Ureter (tissue), 1 donor: Measurements from ENCODE around the gene F12. TPM values are rescaled to one million over a fixed set of nuclear protein-coding genes. Genes with fewer than 3 reads are reported as not detected.
"Not testable (repeated sequence)": the region's sequence is repeated elsewhere in the genome, so short reads cannot be mapped to it uniquely, and the experiment has no call there.

Experiments used
- DNase-seq: peaks from one replicate; pipeline ENCODE4 v3.0.0-alpha.2; 2020; ENCODE audit warnings: low spot score
- total RNA-seq: library from RNA; stranded (reverse); gene quantifications from one replicate; pipeline ENCODE4 v1.2.4, GENCODE V29; 2023
- donor health status: DM: yes; HTN: yes; CAD: no.

The F12 gene
- total RNA-seq, 1 donor from 2014 or later: 1.3 TPM

DNA sequence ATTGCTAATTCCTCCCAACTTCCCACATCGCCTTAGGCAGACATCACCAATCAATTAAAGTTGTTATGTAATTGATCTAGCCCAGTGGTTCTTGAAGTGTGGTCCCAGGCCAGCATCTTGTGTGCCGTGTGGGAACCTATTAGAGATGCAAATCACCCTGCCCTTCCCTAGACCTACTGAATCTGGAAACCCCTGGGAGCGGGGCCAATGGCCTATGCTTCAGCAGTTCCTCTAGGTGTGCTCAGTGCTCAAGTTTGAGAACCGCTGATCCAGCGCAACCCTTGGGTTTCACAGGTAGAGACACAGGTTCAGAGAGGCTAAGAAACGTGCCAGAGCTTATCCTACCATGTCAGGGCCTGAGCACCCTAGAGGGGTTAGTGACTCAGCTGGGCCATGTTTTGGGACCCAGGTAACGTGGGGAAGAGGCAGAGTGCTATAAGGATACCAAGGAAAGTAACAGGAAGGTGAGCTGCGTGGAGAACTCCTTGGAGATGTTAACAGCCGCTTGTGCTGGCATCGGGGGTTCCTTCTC is 20.8 kb downstream of the F12 start:
- DNase-seq: no peak

DNA sequence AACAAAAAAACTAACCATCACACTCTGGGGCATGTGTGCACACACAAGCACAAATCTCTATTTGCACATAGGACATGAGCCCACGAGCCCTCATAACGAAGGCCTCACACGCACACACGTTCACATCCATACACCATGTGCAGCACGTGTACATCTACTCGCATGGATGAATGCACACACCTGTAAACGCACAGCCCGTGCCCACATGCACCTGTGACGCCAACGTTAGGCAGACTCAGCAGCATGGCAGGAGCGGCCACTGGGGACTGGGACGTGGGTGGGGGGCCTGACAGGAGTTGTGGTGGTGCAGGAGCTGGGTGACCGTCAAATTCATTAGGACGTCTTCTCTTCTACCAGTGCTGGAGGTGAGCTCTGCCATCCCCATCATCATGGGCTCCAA is 22.0 kb downstream of the F12 start:
- DNase-seq: no peak

DNA sequence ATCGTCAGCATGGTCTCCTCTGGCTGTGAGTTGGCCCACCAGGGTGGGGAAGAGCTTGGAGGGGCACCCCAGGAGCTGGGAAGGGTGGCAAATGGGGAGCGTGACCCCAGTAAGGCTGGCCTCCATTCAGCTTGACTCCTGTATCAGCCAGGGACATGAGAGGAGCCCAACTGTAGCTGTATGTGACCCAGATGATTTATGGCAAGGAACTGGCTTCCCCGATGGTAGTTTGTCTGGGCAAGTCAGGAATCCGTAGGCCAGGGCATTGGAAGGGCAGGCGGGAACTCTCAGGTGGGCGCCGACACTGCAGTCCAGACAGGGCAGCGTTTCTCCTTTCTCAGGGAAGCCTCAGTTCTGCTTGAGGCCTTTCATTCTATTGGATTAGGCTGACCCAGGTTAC is 22.8 kb downstream of the F12 start:
- DNase-seq: no peak

DNA sequence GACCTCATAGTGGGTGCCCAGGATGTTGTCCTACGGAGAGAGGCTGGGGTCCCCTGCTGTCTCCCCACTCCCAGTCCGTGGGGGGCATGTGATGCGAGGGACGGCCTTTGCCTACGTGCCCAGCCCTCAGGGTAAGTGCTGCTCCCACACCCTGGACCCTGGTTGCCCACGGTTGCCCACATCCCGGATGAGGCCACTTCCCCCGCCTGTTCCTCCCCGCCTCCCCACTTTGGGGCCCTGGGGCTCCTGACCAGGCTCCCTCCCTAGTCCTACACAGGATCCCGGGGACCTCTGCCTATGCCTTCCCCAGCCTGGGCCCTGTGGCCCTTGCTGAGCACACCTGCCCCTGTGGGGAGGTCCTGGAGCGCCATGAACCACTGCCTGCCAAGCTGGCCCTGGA is 23.6 kb downstream of the F12 start:
- DNase-seq: no peak

DNA sequence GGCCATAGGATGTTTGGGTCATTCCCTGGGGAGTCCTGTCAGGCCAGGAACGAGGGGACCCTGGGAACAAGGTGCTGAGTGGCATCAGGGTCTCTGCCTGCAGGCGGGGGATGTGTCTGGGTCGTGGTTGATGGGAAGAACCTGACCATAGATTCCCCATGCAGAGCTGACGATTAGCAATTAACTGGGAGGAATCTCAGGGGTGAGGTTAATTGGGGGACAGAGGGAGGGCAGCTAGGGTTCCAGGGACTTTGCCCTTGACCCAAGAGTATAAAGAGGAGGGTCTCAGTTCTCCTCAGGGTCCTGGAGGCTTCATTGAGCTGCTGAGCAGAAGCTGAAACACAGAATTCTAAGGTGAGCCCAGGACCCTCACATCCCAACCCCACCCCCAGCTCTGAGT is 25.2 kb downstream of the F12 start, which contains the start of gene SLC34A1:
TSS of gene SLC34A1 (plus strand) at position 301 of the 400 bp plus-strand sequence. CDS start 1,308 bp downstream, outside the sequence.
- DNase-seq: no peak

DNA sequence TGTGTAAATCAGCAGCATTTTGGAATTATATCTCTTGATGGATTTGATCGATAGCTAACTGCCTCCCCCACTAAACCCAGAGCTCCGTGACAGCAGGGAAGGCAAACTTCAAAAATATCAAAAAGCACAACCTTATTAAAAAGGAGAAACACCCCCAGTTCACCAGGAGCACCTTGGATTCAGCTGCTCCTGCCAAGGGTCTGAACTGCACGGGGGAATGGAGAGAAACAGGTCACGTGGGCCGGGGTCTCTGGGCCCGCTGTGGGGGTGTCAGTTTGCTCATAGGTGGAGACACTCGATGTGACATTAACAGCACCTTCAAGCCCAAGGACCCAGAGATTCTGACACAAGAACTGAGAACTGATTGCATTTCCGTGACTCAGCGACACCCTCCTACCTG is 26.2 kb downstream of the F12 start:
- DNase-seq: no peak

DNA sequence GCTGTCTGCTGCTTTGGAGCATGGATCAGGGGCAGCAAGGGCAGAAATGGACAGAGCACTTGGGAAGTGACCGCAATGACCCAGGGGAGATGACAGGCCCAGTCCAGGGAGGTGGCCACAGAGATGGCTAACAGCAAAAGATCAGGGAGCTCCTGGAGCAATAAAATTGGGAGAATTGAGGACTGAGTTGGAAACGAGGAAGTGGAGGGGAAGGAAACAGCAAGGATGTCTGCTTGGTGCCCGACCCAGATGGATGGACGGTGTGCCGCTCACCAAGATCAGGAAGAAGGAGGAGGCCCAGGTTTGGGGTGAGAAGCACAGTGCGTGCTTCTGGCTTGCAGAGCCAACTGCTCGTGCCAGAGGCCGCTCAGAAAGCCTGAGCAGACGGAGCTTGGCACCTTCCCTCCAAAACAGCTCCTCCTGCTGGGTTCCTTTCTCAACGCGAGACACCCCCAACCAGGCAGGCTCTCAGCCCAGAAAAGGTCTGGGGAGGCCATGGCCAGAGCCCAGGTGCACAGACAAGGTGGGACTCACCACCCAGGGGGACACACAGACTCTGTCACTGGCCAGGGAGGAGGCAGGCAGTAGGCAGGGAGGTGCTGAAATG is 26.8 kb downstream of the F12 start:
- DNase-seq: no peak

DNA sequence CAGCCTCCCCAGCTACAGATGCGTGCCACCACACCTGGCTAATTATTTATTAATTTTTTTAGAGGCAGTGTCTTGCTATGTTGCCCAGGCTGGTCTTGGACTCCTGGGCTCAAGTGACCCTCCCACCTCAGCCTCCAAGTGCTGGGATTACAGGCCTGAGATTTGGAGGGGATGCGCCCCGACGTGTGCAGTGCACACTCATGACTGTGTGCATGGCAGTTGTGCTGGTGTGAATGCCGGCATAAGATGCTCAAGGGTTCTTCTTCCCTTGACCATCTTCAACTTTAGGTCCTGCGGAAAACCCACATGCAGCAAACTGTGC is 28.6 kb downstream of the F12 start:
- no peak for DNase-seq

DNA sequence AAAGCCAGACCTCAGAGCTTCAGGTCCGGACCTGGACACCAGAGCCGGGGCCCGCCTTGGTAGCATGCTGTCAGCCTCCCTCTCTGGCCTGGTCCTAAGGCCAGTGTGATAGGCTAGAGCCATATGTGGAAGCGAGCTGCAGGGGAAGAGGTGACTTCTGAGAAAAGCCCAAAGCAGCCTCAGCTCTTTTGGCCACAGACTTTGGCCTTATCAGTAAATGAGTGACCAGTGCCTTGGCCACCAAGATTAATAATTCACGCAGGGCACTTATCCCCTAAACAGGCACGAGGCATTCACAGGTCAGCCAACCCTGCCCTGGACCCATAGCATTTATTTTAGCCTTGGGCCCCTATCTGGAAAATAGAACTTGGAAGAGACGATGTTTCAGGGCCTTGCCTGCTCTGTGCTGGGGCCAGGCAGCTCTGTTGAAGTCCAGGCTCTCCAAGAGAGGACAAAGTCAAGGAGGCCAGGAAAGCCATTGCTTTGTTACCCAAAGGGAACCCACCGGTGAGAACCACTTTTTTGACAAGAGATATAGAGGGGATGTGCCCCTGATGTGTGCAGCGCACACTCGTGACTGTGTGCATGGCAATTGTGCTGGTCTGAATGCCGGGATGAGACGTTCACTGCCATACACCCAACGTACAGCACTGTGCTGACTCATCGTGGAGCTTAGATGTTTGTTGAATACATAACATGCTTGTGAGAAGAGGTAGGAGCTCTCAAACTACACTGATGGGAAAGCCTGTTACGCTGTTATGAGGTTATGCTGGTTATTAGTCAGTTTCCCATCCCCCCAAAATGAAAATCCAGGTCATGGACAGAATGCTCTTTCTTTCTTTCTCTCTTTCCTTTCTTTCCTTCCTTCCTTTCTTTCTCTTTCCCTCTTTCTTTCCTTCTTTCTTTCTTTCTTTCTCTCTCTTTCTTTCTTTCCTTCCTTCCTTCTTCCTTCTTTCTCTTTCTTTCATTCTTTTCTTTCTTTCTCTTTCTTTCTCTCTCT is 30.2 kb downstream of the F12 start:
- no peak for DNase-seq

DNA sequence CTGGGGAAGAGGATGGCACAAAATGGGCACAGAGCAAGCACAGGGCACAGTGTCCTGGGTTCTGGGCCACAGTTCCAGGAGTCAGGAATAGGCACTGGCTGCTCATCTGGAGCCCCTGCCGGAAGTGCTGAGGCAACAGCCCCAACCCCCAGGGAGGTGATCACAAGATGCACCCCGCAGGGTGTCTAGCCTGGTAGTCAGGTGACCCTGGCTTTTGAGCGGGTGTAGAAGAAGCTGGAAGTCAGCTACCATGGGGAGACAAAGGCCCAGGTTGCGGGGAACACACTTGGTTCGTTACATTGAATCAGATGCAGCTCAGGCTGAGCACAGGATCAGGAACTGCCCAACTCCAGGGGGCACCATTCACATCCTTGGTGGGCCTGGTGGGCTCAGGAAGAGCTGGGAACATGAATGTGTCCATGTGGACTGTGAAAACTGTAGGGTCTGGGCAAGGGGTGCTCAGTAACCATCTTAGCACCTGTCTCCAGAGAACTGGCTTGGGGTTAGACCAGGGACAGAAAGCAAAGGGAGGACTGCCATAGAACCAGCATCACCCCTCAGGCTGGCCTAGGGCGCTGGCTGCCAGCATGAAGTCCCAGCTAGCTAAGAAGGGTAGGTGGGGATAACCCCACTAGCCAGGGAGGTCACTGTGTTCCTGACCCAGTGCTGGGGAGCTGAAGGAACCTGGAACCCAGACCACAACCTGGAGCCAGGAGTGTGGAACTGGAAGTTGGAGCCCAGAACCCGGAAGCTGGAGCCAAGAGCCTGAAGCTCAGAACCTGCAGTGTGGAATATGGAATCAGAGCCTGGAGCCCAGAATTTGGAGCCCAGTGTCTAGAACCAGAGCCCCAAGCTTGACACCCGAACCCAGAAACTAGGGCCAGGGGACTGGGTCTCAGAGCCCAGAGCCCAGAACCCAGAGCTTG is 31.2 kb downstream of the F12 start:
- DNase-seq: no peak

DNA sequence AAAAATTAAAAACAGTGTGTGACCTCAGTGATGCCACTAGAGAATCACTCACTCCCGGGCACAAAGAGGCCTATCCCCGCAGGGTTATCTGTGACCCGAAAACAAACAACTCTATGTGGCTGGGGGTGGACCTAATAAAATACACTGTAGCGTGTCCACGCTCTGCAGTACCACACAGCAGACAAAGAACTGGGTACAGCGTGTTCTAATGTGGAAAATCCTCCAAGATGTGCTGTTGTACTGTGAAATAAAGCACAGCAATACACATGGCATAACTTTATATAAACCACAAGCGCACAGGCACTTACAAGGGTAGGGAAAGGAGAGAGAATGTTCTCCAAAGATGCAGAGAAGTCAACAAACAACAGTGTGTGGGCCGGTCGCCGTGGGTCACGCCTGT is 33.3 kb downstream of the F12 start:
- no peak for DNase-seq

DNA sequence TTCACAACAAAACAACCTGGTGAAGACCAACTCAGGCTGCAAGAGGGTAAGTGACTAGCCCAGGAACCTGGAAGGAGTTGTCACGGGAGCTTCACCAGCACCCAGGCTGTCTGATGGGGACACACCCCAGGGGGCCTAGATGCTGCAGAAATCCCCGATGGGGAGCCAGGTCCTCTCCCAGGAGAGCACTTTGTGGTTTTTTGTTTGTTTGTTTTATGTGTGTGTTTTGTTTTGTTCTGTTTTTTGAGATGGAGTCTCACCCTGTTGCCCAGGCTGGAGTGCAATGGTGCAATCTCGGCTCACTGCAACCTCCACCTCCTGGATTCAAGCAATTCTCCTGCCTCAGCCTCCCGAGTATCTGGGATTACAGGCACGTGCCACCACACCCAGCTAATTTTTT is 33.8 kb downstream of the F12 start:
- DNase-seq: not testable (repeated sequence)

DNA sequence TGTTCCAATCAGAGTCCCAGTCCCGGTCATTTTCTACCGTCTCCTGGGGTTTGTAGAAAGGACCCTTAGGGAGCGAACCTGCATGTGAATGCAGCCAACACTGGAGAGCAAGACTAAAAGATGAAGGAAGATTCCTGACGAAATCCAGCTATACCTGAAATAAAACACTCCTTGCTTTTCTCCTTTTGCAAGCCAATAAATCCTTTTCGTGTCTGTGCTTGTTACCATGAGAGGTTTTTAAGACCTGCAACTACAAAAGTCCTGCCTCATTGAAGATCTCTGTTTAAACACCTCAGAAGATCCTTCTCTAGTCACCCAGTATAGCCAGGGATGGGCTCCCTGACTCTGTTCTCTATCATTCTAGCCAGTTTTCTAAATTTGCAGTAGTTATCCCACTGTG is 35.2 kb downstream of the F12 start:
- no peak for DNase-seq

DNA sequence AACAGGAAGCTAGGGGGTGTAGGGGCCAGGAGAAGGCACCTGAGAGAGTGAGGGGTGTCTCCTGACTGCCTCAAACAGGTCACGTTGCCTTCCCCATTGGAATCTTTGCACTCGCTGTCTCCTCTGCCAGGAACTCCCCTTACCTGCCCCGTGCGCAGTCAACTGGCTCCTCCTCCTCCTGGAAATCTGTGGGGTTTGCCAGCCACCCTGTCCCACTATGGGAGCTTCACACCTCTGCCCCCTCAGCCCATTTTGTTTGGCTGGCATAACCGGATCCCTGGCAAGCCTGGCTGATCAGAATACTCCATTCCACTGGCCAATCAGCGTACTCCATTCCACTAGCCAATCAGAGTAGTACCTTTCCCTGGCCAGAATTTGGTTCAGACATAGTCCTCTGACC is 35.6 kb downstream of the F12 start:
- no peak for DNase-seq

DNA sequence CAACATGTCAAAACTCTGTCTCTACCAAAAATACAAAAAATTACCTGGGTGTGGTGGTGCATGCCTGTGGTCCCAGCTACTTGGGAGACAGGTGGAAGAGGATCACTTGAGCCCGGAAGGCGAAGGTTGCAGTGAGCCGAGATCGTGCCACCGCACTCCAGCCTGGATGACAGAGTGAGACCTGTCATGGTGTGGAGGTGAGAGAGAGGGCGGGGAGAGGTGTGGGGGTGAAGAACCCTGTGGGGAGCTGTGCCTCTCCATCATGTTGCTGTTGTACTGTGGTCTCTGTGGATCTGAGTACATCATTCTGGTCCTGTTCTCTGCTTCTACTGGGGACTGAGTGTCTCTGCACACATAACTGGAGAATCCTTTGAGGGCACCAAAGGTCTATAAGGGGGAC is 36.5 kb downstream of the F12 start:
- no peak for DNase-seq

DNA sequence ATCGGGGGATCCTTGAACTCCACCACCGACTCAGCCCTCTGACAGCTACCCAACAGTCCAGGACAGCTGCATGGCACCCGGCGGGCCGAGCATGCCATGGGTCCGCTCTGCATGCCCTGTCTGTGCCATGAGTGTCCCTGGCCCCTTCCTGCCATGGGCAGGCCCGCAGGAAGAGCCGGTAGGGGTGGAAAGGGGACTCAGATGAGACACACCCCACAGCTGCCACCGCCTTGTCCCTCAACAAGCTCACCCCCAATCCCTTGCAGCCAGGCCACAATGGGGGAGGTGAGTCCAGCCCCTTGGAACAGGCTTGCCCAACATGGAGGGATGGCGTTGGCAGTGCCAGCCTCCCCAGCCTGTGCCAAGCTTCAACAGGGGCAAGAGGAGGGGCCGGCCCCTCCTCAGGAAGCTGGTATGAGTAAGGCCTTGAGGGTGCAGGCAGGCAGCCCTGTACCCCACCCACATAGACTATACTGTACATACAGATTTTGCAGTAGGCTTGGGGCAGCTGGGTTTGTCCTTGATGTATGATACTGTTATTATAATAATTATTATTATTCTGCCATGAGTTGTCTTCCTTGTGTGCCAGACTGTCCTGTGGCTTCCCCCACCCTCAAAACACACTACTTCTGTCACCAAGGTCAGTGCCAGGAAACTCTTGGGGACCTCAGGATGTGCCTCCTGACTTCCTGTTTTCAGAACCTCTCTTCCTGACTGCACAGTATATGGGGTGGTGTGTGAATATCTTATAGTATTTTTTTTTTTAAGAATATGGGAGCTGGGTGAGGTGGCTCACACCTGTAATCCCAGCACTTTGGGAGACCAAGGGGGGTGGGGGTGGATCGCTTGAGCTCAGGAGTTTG is 37.1 kb downstream of the F12 start:
- DNase-seq: no peak

DNA sequence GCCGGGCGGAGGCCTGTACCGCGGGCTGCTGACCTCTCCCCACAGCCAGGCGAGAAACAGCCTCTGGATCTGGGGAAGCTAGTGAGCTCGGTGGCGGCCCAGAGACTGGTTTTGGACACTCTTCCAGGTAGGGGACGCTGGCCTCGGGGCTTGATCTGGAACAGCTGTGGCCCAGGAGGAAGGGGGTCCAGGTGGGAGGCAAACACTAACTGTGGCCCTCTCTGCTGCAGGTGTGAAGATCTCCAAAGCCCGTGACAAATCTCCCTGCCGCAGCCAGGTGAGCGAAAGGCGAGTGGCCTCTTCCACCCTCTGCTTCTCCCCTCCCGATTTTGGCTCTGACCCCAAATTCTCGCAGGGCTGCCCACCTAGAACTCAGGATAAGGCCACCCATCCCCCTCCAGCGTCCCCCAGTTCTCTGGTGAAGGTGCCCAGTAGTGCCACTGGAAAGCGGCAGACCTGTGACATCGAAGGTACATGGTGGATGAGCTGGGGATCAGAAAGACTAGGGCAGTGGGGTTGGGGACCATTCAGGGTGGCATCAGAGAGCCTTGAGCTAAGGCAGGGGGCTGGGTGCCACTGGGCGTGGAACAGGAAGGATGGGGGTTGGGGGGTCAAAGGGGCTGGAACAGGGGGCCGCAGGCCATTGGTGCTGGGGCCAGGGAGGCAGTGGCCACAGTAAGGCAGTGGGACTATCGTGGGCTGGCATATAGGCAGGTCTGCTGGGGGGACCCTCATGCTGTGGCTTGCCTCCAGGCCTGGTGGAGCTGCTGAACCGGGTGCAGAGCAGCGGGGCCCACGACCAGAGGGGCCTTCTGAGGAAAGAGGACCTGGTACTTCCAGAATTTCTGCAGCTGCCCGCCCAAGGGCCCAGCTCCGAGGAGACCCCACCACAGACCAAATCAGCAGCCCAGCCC is 38.0 kb downstream of the F12 start:
- DNase-seq: no peak

DNA sequence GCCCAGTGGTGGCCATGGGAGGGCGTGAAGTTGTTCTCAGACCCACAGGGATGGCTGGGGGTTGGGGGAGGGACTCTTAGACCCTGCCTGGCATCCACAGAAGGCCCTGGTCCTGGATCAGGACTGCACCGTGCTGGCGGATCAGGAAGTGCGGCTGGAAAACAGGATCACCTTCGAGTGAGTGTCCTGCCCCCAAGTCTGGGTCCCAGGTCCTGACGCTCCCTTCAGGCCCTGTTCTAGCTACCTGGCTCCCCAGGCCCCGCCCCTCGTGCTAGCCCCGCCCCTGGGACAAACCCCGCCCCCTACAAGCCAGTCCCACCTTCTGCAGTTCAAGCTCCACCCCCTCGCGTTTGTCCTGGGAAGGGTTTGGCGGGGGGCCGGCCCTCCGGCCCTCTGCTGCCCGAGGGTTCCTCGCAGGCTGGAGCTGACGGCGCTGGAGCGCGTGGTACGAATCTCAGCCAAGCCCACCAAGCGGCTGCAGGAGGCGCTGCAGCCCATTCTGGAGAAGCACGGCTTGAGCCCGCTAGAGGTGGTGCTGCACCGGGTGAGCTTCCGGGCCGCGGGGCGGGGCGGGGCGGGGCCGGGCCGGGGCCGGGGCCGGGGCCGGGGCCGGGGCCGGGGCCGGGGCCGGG is 38.8 kb downstream of the F12 start:
- peak; percentile 86 for DNase-seq
